HG03135 (cell line): ENCODE measurements around the gene TBC1D22A.

ENCODE experiments used
- ATAC-seq: cut with Tn5 transposase; IDR thresholded peaks from one replicate; pipeline ENCODE4 v1.9.1; 2021; ENCODE audit warnings: mild to moderate bottlenecking, moderate library complexity; ENCODE audit not compliant: unreplicated experiment

Gene TBC1D22A

GRCh38 chr22:47018010-47018910, 255.8 kb downstream of the TBC1D22A start:
- ATAC-seq = no peak

- no peak for ATAC-seq
Observed at GRCh38 chr22:47019012-47019790, 256.8 kb downstream of the TBC1D22A start.

GRCh38 chr22:47020166-47020565, 257.7 kb downstream of the TBC1D22A start:
- no peak for ATAC-seq

- ATAC-seq = no peak
Observed at GRCh38 chr22:47021371-47022074, 259.1 kb downstream of the TBC1D22A start.

- no peak for ATAC-seq
Observed at GRCh38 chr22:47022075-47022473, 259.6 kb downstream of the TBC1D22A start.

- no peak for ATAC-seq
Observed at GRCh38 chr22:47022475-47022874, 260.0 kb downstream of the TBC1D22A start.

GRCh38 chr22:47023871-47024270, 261.4 kb downstream of the TBC1D22A start:
- ATAC-seq = no peak

GRCh38 chr22:47027766-47028165, 265.3 kb downstream of the TBC1D22A start:
- no peak for ATAC-seq

GRCh38 chr22:47029244-47030074, 267.0 kb downstream of the TBC1D22A start:
- no peak for ATAC-seq

GRCh38 chr22:47030143-47030661, 267.8 kb downstream of the TBC1D22A start:
- no peak for ATAC-seq

GRCh38 chr22:47030881-47031627, 268.6 kb downstream of the TBC1D22A start:
- no peak for ATAC-seq

- ATAC-seq = no peak
Observed at GRCh38 chr22:47031628-47031915, 269.1 kb downstream of the TBC1D22A start.

- ATAC-seq = no peak
Observed at GRCh38 chr22:47032091-47032943, 269.9 kb downstream of the TBC1D22A start.

- no peak for ATAC-seq
Observed at GRCh38 chr22:47032956-47033647, 270.7 kb downstream of the TBC1D22A start.

GRCh38 chr22:47033648-47034000, 271.2 kb downstream of the TBC1D22A start:
- no peak for ATAC-seq

GRCh38 chr22:47034076-47034808, 271.8 kb downstream of the TBC1D22A start:
- ATAC-seq = no peak

- no peak for ATAC-seq
Observed at GRCh38 chr22:47034905-47035419, 272.5 kb downstream of the TBC1D22A start.
